ENCODE measurements around the gene RBFOX1. TPM values are rescaled to one million over a fixed set of nuclear protein-coding genes. Genes with fewer than 3 reads are reported as not detected.

Gene RBFOX1
- total RNA-seq, 1 donor from 2014 or later, result 0.84 TPM

DNA sequence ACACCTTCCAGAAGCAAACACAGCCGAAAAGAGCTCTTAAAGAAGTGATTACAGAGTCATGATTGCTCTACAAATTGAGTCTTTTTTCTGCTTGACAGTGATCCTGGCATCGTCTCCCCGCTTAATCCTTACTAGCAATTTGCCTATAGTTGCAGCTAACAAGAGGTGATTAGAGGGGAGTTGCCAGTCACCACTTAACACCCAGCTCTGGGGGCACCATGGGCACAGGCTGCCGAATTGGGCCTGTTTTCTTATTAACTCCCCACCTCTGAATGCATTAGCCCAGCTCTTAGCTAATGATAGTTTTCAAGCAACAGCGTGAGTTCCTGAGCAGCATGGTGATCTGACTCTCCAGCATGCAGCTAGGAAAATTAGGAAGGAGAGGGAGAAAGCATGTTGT lies 93.5 kb downstream of the RBFOX1 start:
- Histone ChIP-seq H3K27ac (ENCODE audit: low read depth, low read length) (no peak overlapping the region), H3K27me3 (ENCODE audit: insufficient read depth, low read length) (no peaks in the 10 kb centered on the region), H3K9ac (ENCODE audit: low read length) (no peak overlapping the region), H3K9me3 (ENCODE audit: insufficient read depth, low read depth, low read length) (no peaks in the 10 kb centered on the region), H3K36me3 (ENCODE audit: insufficient read depth, low read length) (no peaks in the 10 kb centered on the region), H3K4me3 (ENCODE audit: insufficient read depth, low read depth, low read length) (no peak overlapping the region), H3K4me1 (ENCODE audit: insufficient read depth, low read length) (no peaks in the 10 kb centered on the region), H3K4me2 (ENCODE audit: low read length) (no peak overlapping the region), H3K79me2 (ENCODE audit: insufficient read depth, low read length) (no peaks in the 10 kb centered on the region), H2AFZ (ENCODE audit: low read depth, low read length) (no peak overlapping the region), H4K20me1 (ENCODE audit: insufficient read depth, low read length) (no peaks in the 10 kb centered on the region)
- H3K36me3 Mint-ChIP-seq (ENCODE audit: low read depth, unreplicated experiment), result no peaks in the 10 kb centered on the region
- no peak overlapping the region for H3K4me3 Mint-ChIP-seq (ENCODE audit: unreplicated experiment)
- no peak for FAIRE-seq
- H3K9me3 Mint-ChIP-seq (ENCODE audit: unreplicated experiment), result no peaks in the 10 kb centered on the region
- TF ChIP-seq, protein P1, sequence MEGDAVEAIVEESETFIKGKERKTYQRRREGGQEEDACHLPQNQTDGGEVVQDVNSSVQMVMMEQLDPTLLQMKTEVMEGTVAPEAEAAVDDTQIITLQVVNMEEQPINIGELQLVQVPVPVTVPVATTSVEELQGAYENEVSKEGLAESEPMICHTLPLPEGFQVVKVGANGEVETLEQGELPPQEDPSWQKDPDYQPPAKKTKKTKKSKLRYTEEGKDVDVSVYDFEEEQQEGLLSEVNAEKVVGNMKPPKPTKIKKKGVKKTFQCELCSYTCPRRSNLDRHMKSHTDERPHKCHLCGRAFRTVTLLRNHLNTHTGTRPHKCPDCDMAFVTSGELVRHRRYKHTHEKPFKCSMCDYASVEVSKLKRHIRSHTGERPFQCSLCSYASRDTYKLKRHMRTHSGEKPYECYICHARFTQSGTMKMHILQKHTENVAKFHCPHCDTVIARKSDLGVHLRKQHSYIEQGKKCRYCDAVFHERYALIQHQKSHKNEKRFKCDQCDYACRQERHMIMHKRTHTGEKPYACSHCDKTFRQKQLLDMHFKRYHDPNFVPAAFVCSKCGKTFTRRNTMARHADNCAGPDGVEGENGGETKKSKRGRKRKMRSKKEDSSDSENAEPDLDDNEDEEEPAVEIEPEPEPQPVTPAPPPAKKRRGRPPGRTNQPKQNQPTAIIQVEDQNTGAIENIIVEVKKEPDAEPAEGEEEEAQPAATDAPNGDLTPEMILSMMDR (IDR thresholded peaks at IDR 0.05; ENCODE audit: insufficient read depth, low read depth, low read length), result no peak
- TF ChIP-seq EZH2 (IDR thresholded peaks at IDR 0.05; ENCODE audit: insufficient read depth, low read length), result no peak
- H3K27ac Mint-ChIP-seq (ENCODE audit: unreplicated experiment), result no peak overlapping the region
- H3K4me1 Mint-ChIP-seq (ENCODE audit: low read depth, unreplicated experiment), result no peaks in the 10 kb centered on the region
- peaks cover 13% of the 10 kb centered on the region for H3K27me3 Mint-ChIP-seq (ENCODE audit: low read depth, unreplicated experiment)
- DNase-seq (ENCODE audit: low read depth), result no peak

DNA sequence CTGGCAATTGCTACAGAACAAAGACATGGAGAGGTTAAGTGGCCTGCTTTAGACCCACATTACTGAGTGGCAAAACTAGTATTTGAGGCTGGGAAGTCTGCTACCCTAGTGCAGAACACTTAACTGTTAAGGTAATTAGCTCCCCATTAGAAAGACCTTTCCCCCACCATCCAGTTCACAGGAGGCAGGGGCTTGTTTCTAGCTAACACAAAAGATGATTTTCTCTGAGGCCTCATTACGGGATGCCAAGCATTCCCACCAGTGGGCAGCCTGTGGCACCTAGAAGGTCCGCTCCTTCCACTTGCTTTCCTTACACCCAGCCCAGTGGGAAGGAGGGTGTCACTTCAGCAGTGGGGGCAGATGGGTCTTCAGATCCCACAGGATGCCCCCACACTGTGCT lies 99.1 kb downstream of the RBFOX1 start:
- no peak overlapping the region for H3K27ac Mint-ChIP-seq (ENCODE audit: unreplicated experiment)

DNA sequence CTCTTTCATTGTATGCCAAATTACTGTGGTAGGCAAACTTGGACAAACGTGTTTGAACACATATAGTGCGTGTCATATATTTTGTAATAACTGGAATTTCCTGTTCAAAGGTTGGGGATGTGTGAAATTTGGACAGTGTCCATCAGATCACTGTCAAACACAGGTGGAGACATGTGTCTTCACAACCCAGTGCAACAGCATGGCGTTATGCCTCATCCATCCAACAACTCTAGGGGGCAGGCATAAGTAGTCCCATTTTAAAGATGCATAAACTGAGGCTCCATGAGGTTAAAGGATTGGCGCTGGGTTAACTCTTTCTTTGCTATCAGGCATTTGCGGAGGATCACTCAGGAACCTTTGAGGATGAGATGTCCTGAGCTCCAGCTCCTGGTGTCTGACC lies 103.7 kb downstream of the RBFOX1 start:
- Histone ChIP-seq H3K9ac (ENCODE audit: low read length) (no peak overlapping the region), H3K4me1 (ENCODE audit: insufficient read depth, low read length) (no peaks in the 10 kb centered on the region), H3K4me3 (ENCODE audit: insufficient read depth, low read depth, low read length) (no peak overlapping the region), H3K36me3 (ENCODE audit: insufficient read depth, low read length) (no peaks in the 10 kb centered on the region), H4K20me1 (ENCODE audit: insufficient read depth, low read length) (no peaks in the 10 kb centered on the region), H3K9me3 (ENCODE audit: insufficient read depth, low read depth, low read length) (no peaks in the 10 kb centered on the region), H3K79me2 (ENCODE audit: insufficient read depth, low read length) (no peaks in the 10 kb centered on the region), H2AFZ (ENCODE audit: low read depth, low read length) (no peak overlapping the region), H3K4me2 (ENCODE audit: low read length) (no peak overlapping the region), H3K27ac (ENCODE audit: low read depth, low read length) (no peak overlapping the region), H3K27me3 (ENCODE audit: insufficient read depth, low read length) (no peaks in the 10 kb centered on the region)
- TF ChIP-seq EZH2 (IDR thresholded peaks at IDR 0.05; ENCODE audit: insufficient read depth, low read length), result no peak
- TF ChIP-seq, protein P1 (IDR thresholded peaks at IDR 0.05; ENCODE audit: insufficient read depth, low read depth, low read length), result no peak
- DNase-seq (ENCODE audit: low read depth), result no peak
- no peak overlapping the region for H3K4me3 Mint-ChIP-seq (ENCODE audit: unreplicated experiment)
- peaks cover 2% of the 10 kb centered on the region for H3K27me3 Mint-ChIP-seq (ENCODE audit: low read depth, unreplicated experiment)
- no peak overlapping the region for H3K27ac Mint-ChIP-seq (ENCODE audit: unreplicated experiment)
- H3K4me1 Mint-ChIP-seq (ENCODE audit: low read depth, unreplicated experiment), result no peaks in the 10 kb centered on the region
- no peak for FAIRE-seq
- no peaks in the 10 kb centered on the region for H3K36me3 Mint-ChIP-seq (ENCODE audit: low read depth, unreplicated experiment)
- no peaks in the 10 kb centered on the region for H3K9me3 Mint-ChIP-seq (ENCODE audit: unreplicated experiment)

More for the DNA sequence above, 99.1 kb downstream of the RBFOX1 start:
- no peak for TF ChIP-seq EZH2 (IDR thresholded peaks at IDR 0.05; ENCODE audit: insufficient read depth, low read length)
- TF ChIP-seq, protein P1 (IDR thresholded peaks at IDR 0.05; ENCODE audit: insufficient read depth, low read depth, low read length), result no peak
- H3K9ac ChIP-seq (ENCODE audit: low read length), result no peak overlapping the region
- no peaks in the 10 kb centered on the region for H3K9me3 ChIP-seq (ENCODE audit: insufficient read depth, low read depth, low read length)
- Mint-ChIP-seq H3K36me3 (ENCODE audit: low read depth, unreplicated experiment) (no peaks in the 10 kb centered on the region), H3K4me3 (ENCODE audit: unreplicated experiment) (no peak overlapping the region), H3K27me3 (ENCODE audit: low read depth, unreplicated experiment) (peaks cover 2% of the 10 kb centered on the region), H3K9me3 (ENCODE audit: unreplicated experiment) (no peaks in the 10 kb centered on the region), H3K4me1 (ENCODE audit: low read depth, unreplicated experiment) (no peaks in the 10 kb centered on the region)
- H3K27me3 ChIP-seq (ENCODE audit: insufficient read depth, low read length), result no peaks in the 10 kb centered on the region
- H3K4me1 ChIP-seq (ENCODE audit: insufficient read depth, low read length), result no peaks in the 10 kb centered on the region
- no peak for DNase-seq (ENCODE audit: low read depth)
- H3K4me2 ChIP-seq (ENCODE audit: low read length), result no peak overlapping the region
- no peak overlapping the region for H3K4me3 ChIP-seq (ENCODE audit: insufficient read depth, low read depth, low read length)
- H3K27ac ChIP-seq (ENCODE audit: low read depth, low read length), result no peak overlapping the region
- no peaks in the 10 kb centered on the region for H3K79me2 ChIP-seq (ENCODE audit: insufficient read depth, low read length)
- no peak overlapping the region for H2AFZ ChIP-seq (ENCODE audit: low read depth, low read length)
- no peak for FAIRE-seq
- H4K20me1 ChIP-seq (ENCODE audit: insufficient read depth, low read length), result no peaks in the 10 kb centered on the region
- H3K36me3 ChIP-seq (ENCODE audit: insufficient read depth, low read length), result no peaks in the 10 kb centered on the region
